PC-3 (cell line): ENCODE measurements around the gene SGSH. TPM values are rescaled to one million over a fixed set of nuclear protein-coding genes. Genes with fewer than 3 reads are reported as not detected.

Experiments used
- ATAC-seq: fragments of 200-7000 bp; cut with Tn5 transposase; 2 replicates; pipeline ENCODE4 v1.9.1; 2020; ENCODE audit warnings: mild to moderate bottlenecking, moderate library complexity
- BruUV-seq: library from RNA; stranded (reverse); fragments of 400-500 nt; replicated peaks from 2 replicates; lab custom pipeline; 2021; lab: Mats Ljungman, UMichigan
- CTCF ChIA-PET: fragments of 300-600 bp; sonication (Branson Sonifier 250); formaldehyde crosslinking; loops from one replicate; lab custom pipeline; 2022; ENCODE audit warnings: antibody characterized with exemption; lab: Charles Lee
- POLR2A ChIA-PET: fragments of 300-600 bp; sonication (Branson Sonifier 250); formaldehyde crosslinking; loops from one replicate; lab custom pipeline; 2022; ENCODE audit warnings: antibody characterized with exemption; ENCODE audit not compliant: unreplicated experiment; lab: Charles Lee
- DNase-seq: peaks from one replicate; pipeline ENCODE4 v3.0.0-alpha.2; 2015
- H2AFZ ChIP-seq: fragments of 300-600 bp; sonication (generic); 2 replicates; pipeline ENCODE4 v1.6.0; 2016; ENCODE audit warnings: antibody characterized with exemption, low read length
- H3F3A ChIP-seq: fragments of 300-600 bp; sonication (generic); one replicate; pipeline ENCODE4 v1.6.0; 2017; ENCODE audit warnings: antibody characterized with exemption, low read length, control low read depth, mild to moderate bottlenecking; ENCODE audit not compliant: unreplicated experiment
- H3K27ac ChIP-seq: fragments of 300-600 bp; sonication (generic); 2 replicates; pipeline ENCODE4 v1.5.1; 2016; ENCODE audit warnings: mild to moderate bottlenecking, low read length
- H3K27me3 ChIP-seq: fragments of 300-600 bp; sonication (generic); 2 replicates; pipeline ENCODE4 v1.6.1; 2016; ENCODE audit warnings: low read length, mixed read lengths
- H3K36me3 ChIP-seq: fragments of 300-600 bp; sonication (generic); 2 replicates; pipeline ENCODE4 v1.6.1; 2016; ENCODE audit warnings: low read depth, mixed run types, low read length, mixed read lengths
- H3K4me1 ChIP-seq: fragments of 300-600 bp; sonication (generic); 2 replicates; pipeline ENCODE4 v1.5.1; 2016; ENCODE audit warnings: low read length; ENCODE audit not compliant: insufficient read depth
- H3K4me2 ChIP-seq: fragments of 300-600 bp; sonication (generic); 2 replicates; pipeline ENCODE4 v1.6.0; 2016; ENCODE audit warnings: low read length
- H3K4me3 ChIP-seq: fragments of 300-600 bp; sonication (generic); 2 replicates; pipeline ENCODE4 v1.5.1; 2016; ENCODE audit warnings: mild to moderate bottlenecking, low read length, mixed read lengths
- H3K79me2 ChIP-seq: fragments of 300-600 bp; sonication (generic); 2 replicates; pipeline ENCODE4 v1.6.1; 2017; ENCODE audit warnings: low read length, mixed read lengths
- H3K9ac ChIP-seq: fragments of 300-600 bp; sonication (generic); 2 replicates; pipeline ENCODE4 v1.6.0; 2016; ENCODE audit warnings: mild to moderate bottlenecking, low read length
- H3K9me2 ChIP-seq: fragments of 300-600 bp; sonication (generic); replicated peaks from 2 replicates; pipeline ENCODE4 v1.6.1; 2016; ENCODE audit warnings: mixed run types, low read length, mixed read lengths
- H3K9me3 ChIP-seq: fragments of 300-600 bp; sonication (generic); 2 replicates; pipeline ENCODE4 v1.6.1; 2016; ENCODE audit warnings: low read length, mixed read lengths
- H4K20me1 ChIP-seq: fragments of 300-600 bp; sonication (generic); 2 replicates; pipeline ENCODE4 v1.6.1; 2016; ENCODE audit warnings: low read length, mixed read lengths
- EZH2 ChIP-seq: fragments of 300-600 bp; sonication (generic); IDR thresholded peaks from one replicate; pipeline ENCODE4 v1.6.1; 2017; ENCODE audit warnings: antibody characterized with exemption, mild to moderate bottlenecking, low read length; ENCODE audit not compliant: unreplicated experiment
- EZH2phosphoT487 ChIP-seq: fragments of 300-600 bp; sonication (generic); IDR thresholded peaks from 2 replicates; pipeline ENCODE4 v1.6.1; 2018; ENCODE audit warnings: mild to moderate bottlenecking, antibody characterized with exemption, low read length, borderline replicate concordance
- intact Hi-C: fragments of 100-400 bp; cut with micrococcal nuclease; formaldehyde crosslinking; loops from 2 replicates; pipeline ENCODE4 v1.9.0; 2023
- total RNA-seq: library from RNA; depleted of rRNA; stranded (reverse); fragments of >200 nt; gene quantifications from 2 replicates; pipeline ENCODE4 v1.2.3, GENCODE V29; 2014
- TF ChIP-seq, protein P1 (sequence below): fragments of 300-600 bp; sonication (generic); conservative IDR thresholded peaks from 2 replicates; pipeline ENCODE4 v1.5.1; 2017; ENCODE audit warnings: antibody characterized with exemption, low read depth, mild to moderate bottlenecking, low read length

Gene SGSH
- total RNA-seq, 1 experiment from 2014 or later: 16.6 TPM

DNA sequence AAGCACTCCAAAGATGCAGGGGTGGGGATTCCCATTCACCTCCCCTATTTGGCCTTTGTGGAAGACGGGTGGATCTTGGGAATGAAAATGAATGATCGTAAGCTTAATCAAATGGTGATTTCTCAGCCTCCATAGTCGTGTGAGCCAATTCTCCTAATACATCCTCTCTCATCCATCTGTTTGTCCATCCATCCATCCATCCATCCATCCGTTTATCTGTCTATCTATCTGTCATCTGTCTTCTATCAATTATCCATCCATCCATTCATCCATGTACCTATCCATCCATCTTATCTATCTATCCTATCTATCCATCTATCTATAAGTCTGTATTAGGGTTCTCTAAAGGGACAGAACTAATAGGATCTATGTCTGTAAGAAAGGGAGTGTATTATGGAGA lies 48.3 kb upstream of the SGSH start:
- Histone ChIP-seq H3K36me3 (peaks cover 22% of the 10 kb centered on the region), H3K79me2 (0 out of 2 replicates have a peak, but pooled peaks cover 5% of the 10 kb centered on the region), H3K4me1 (no peaks in the 10 kb centered on the region), H3K27ac (no peak overlapping the region), H2AFZ (no peak overlapping the region), H3F3A (no peaks in the 10 kb centered on the region), H3K9me2 (no peaks in the 10 kb centered on the region), H3K9ac (no peak overlapping the region), H4K20me1 (no peaks in the 10 kb centered on the region), H3K4me2 (no peak overlapping the region), H3K4me3 (no peak overlapping the region), H3K9me3 (no peaks in the 10 kb centered on the region), H3K27me3 (no peaks in the 10 kb centered on the region)
- ChIA-PET POLR2A (no interaction called here), CTCF (no interaction called here)
- no peak for DNase-seq
- TF ChIP-seq EZH2phosphoT487: no peak
- TF ChIP-seq, protein P1, sequence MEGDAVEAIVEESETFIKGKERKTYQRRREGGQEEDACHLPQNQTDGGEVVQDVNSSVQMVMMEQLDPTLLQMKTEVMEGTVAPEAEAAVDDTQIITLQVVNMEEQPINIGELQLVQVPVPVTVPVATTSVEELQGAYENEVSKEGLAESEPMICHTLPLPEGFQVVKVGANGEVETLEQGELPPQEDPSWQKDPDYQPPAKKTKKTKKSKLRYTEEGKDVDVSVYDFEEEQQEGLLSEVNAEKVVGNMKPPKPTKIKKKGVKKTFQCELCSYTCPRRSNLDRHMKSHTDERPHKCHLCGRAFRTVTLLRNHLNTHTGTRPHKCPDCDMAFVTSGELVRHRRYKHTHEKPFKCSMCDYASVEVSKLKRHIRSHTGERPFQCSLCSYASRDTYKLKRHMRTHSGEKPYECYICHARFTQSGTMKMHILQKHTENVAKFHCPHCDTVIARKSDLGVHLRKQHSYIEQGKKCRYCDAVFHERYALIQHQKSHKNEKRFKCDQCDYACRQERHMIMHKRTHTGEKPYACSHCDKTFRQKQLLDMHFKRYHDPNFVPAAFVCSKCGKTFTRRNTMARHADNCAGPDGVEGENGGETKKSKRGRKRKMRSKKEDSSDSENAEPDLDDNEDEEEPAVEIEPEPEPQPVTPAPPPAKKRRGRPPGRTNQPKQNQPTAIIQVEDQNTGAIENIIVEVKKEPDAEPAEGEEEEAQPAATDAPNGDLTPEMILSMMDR: no peak
- no peak for ATAC-seq
- no TSS peak for BruUV-seq
- intact Hi-C loops: no loop called here

GRCh38 chr17:80267391-80267790 lies 47.3 kb upstream of the SGSH start:
- Histone ChIP-seq H3F3A (no peaks in the 10 kb centered on the region), H3K4me1 (peaks cover 5% of the 10 kb centered on the region; the same call in 1 of the 2 replicates), H3K79me2 (peaks cover 12% of the 10 kb centered on the region), H3K27me3 (no peaks in the 10 kb centered on the region), H2AFZ (no peak overlapping the region), H3K36me3 (peaks cover 22% of the 10 kb centered on the region), H3K4me3 (no peak overlapping the region), H3K9me2 (no peaks in the 10 kb centered on the region), H3K9ac (no peak overlapping the region), H3K4me2 (no peak overlapping the region), H4K20me1 (no peaks in the 10 kb centered on the region), H3K27ac (no peak overlapping the region), H3K9me3 (no peaks in the 10 kb centered on the region)
- CTCF ChIA-PET: no interaction called here
- DNase-seq: no peak
- POLR2A ChIA-PET: no interaction called here
- TF ChIP-seq EZH2phosphoT487: no peak
- TF ChIP-seq, protein P1: no peak
- no peak for TF ChIP-seq EZH2
- no peak for ATAC-seq
- no TSS peak for BruUV-seq
- intact Hi-C loops: no loop called here

DNA sequence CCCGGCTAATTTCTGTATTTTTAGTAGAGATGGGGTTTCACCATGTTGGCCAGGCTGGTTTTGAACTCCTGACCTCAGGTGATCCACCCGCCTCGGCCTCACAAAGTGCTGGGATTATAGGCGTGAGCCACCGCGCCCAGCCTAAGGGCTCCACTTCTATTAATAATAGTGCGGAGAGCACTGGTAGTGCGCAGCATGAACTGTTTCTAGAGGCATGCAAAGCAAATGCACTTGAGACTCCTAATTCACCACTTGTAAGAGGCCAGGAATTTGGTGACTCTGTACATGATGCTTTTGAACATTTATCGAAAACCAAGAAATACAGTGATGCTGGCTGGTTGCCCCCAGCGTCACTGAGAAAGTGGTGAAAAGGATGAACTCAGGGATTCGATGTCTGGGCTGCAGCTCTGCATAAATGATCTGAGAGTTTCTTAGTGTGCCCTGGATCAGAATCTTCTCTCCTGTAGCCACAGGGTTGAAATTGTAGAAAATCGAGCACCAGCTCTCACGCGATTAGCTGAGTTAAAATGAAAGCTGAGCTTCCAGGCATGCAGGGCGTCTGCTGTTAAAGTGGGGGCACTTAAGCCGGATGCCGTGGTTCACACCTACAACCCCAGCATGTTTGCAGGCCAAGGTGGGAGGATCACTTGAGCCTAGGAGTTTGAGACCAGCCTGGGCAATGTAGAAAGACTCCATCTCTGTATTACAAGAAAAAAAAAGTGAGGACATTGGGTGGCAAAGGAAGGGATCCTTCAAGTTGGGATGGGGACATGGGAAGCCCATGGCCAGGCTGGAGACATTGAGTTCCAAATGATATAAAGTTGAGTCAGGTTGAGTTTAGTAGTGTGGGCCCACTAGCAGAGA lies 45.3 kb upstream of the SGSH start:
- ChIA-PET POLR2A (no interaction called here), CTCF (no interaction called here)
- Histone ChIP-seq H3K4me2 (no peak overlapping the region), H3K4me3 (no peak overlapping the region), H3K27me3 (no peaks in the 10 kb centered on the region), H3K9me3 (no peaks in the 10 kb centered on the region), H4K20me1 (no peaks in the 10 kb centered on the region), H2AFZ (no peak overlapping the region), H3K79me2 (peaks cover 26% of the 10 kb centered on the region), H3K27ac (no peak overlapping the region), H3K36me3 (peaks cover 22% of the 10 kb centered on the region), H3K4me1 (peaks cover 15% of the 10 kb centered on the region; the same call in 1 of the 2 replicates), H3F3A (peaks cover 4% of the 10 kb centered on the region), H3K9me2 (no peaks in the 10 kb centered on the region), H3K9ac (no peak overlapping the region)
- no TSS peak for BruUV-seq
- no peak for DNase-seq
- intact Hi-C loops: no loop called here
- no peak for ATAC-seq
- TF ChIP-seq EZH2phosphoT487 (no peak), EZH2 (no peak)
- TF ChIP-seq, protein P1: no peak
